ENCODE results near the gene AKAP6.

GRCh38 chr14:32883188-32883587, 554.1 kb downstream of the AKAP6 start:
- TF ChIP-seq CTCF (IDR thresholded peaks at IDR 0.05) (no peak), POLR2AphosphoS5 (IDR thresholded peaks at IDR 0.05) (no peak)
